Esophagus muscularis mucosa (tissue), 4 donors: ENCODE results near the gene CTSZ. TPM values are rescaled to one million over a fixed set of nuclear protein-coding genes. Genes with fewer than 3 reads are reported as not detected.
A peak's percentile ranks its signal among the peaks of the same experiment; 100 is the strongest.
"Not testable (repeated sequence)": the region's sequence is repeated elsewhere in the genome, so short reads cannot be mapped to it uniquely, and the experiment has no call there.

Source experiments
- DNase-seq: peaks from one replicate; pipeline ENCODE4 v3.0.0-alpha.2; 2017; ENCODE audit errors: extremely low spot score
- H3K27ac ChIP-seq, 4 donors: fragments of 200-600 bp; sonication (generic); replicated peaks in 1 of 4; 1 replicate in 3 of 4; 2 replicates in 1 of 4; pipeline ENCODE4 v1.5.1; 2016 to 2019; ENCODE audit warnings: mild to moderate bottlenecking in 1 of 4
- H3K27me3 ChIP-seq, 4 donors: fragments of 200-600 bp; sonication (generic); one replicate each; pipeline versions ENCODE4 v1.5.1 to v1.6.0; 2016 to 2019
- H3K36me3 ChIP-seq, 4 donors: fragments of 200-600 bp; sonication (generic); one replicate each; pipeline ENCODE4 v1.5.1; 2016 to 2019
- H3K4me1 ChIP-seq, 4 donors: fragments of 200-600 bp; sonication (generic); one replicate each; pipeline ENCODE4 v1.5.1; 2016 to 2019
- H3K4me3 ChIP-seq, 4 donors: fragments of 200-600 bp; sonication (generic); 1 replicate in 2 of 4; 2 replicates in 2 of 4; pipeline ENCODE4 v1.5.1; 2016 to 2019; ENCODE audit warnings: mild to moderate bottlenecking in 4 of 4, moderate library complexity in 1 of 4
- H3K9me3 ChIP-seq, 4 donors: fragments of 200-600 bp; sonication (generic); 1 replicate in 3 of 4; 2 replicates in 1 of 4; pipeline ENCODE4 v1.5.1; 2016 to 2019
- CTCF ChIP-seq, 3 experiments: fragments of 200-600 bp in 2 of 3; fragments of 450-650 bp in 1 of 3; sonication (generic) in 2 of 3; IDR thresholded peaks; one replicate each; pipeline ENCODE4 v1.5.1; 2017 to 2019; ENCODE audit warnings: antibody characterized with exemption in 3 of 3, mild to moderate bottlenecking in 2 of 3, moderate library complexity in 1 of 3
- EP300 ChIP-seq: sonication (generic); formaldehyde crosslinking; IDR thresholded peaks from one replicate; pipeline ENCODE4 v1.6.1; 2017; ENCODE audit warnings: antibody characterized with exemption
- POLR2A ChIP-seq: fragments of 450-650 bp; IDR thresholded peaks from one replicate; pipeline ENCODE4 v1.6.1; 2017; ENCODE audit warnings: antibody characterized with exemption, moderate library complexity, mild to moderate bottlenecking, low read depth
- POLR2AphosphoS5 ChIP-seq, 2 donors: sonication (generic); formaldehyde crosslinking; IDR thresholded peaks; one replicate each; pipeline ENCODE4 v1.6.1; 2017; ENCODE audit warnings: antibody characterized with exemption in 2 of 2
- WGBS: methylation state at CpG from one replicate; pipeline ENCODE4 v1.1.5; 2018; 5-methylcytosine and 5-hydroxymethylcytosine counted together
- intact Hi-C: fragments of 100-400 bp; cut with DNase I; formaldehyde crosslinking; loops from one replicate; pipeline ENCODE4 v1.15.1; 2023
- total RNA-seq, 4 donors: library from RNA; depleted of rRNA; stranded (reverse); fragments of >200 nt; gene quantifications; one replicate each; pipeline versions ENCODE4 v1.1.0 to v1.2.1, GENCODE V29; 2016

The CTSZ gene
- total RNA-seq, 4 donors from 2014 or later, result 136 to 267 (median 190) TPM

- H3K27me3 ChIP-seq, result no peaks in the 10 kb centered on the region
- peak; percentile 21 for DNase-seq
- no peak overlapping the region for H3K4me3 ChIP-seq
- no peak overlapping the region for H3K27ac ChIP-seq
- no peaks in the 10 kb centered on the region for H3K9me3 ChIP-seq
- H3K4me1 ChIP-seq, result no peaks in the 10 kb centered on the region
- no peak for TF ChIP-seq CTCF (IDR thresholded peaks at IDR 0.05)
- TF ChIP-seq POLR2A, result no peak
- TF ChIP-seq EP300, result no peak
- no peak for TF ChIP-seq POLR2AphosphoS5 (IDR thresholded peaks at IDR 0.05)
- intact Hi-C loops, result no loop called here
- WGBS, result 79% methylated on average over 8 of the region's 8 CpGs
- H3K36me3 ChIP-seq, result no peaks in the 10 kb centered on the region
Measured at GRCh38 chr20:58956078-58956477, 51.0 kb downstream of the CTSZ start.

GRCh38 chr20:58953050-58953449 lies 54.0 kb downstream of the CTSZ start:
- no peak overlapping the region for H3K4me3 ChIP-seq
- H3K4me1 ChIP-seq, result no peaks in the 10 kb centered on the region
- H3K27me3 ChIP-seq, result no peaks in the 10 kb centered on the region
- no peak for TF ChIP-seq POLR2A
- no peak for TF ChIP-seq EP300
- TF ChIP-seq POLR2AphosphoS5 (IDR thresholded peaks at IDR 0.05), result no peak
- no peak for TF ChIP-seq CTCF (IDR thresholded peaks at IDR 0.05)
- H3K9me3 ChIP-seq, result no peaks in the 10 kb centered on the region
- H3K27ac ChIP-seq, result no peak overlapping the region
- no peaks in the 10 kb centered on the region for H3K36me3 ChIP-seq
- no peak for DNase-seq
- intact Hi-C loops, result no loop called here

GRCh38 chr20:58950603-58951002 lies 56.5 kb downstream of the CTSZ start:
- Histone ChIP-seq H3K4me3 (no peak overlapping the region), H3K36me3 (no peaks in the 10 kb centered on the region), H3K27ac (no peak overlapping the region), H3K4me1 (no peaks in the 10 kb centered on the region), H3K9me3 (no peaks in the 10 kb centered on the region), H3K27me3 (no peaks in the 10 kb centered on the region)
- no peak for DNase-seq
- intact Hi-C loops, result no loop called here
- TF ChIP-seq CTCF (IDR thresholded peaks at IDR 0.05) (no peak), POLR2AphosphoS5 (IDR thresholded peaks at IDR 0.05) (no peak), POLR2A (no peak), EP300 (no peak)
- 78% methylated on average over 5 of the region's 5 CpGs for WGBS

- H3K4me3 ChIP-seq, H3K4me1 ChIP-seq, H3K36me3 ChIP-seq, intact Hi-C loops, H3K27me3 ChIP-seq, H3K9me3 ChIP-seq, H3K27ac ChIP-seq: not testable (repeated sequence)
- DNase-seq, result peak; percentile 45
- 85% methylated on average over 7 of the region's 7 CpGs for whole genome bisulfite sequencing
Measured at GRCh38 chr20:58947797-58948388, 59.2 kb downstream of the CTSZ start.

GRCh38 chr20:58945965-58946631 lies 61.0 kb downstream of the CTSZ start:
- no peak overlapping the region for H3K4me3 ChIP-seq
- TF ChIP-seq POLR2AphosphoS5 (IDR thresholded peaks at IDR 0.05), result no peak
- no peak for TF ChIP-seq CTCF (IDR thresholded peaks at IDR 0.05)
- no peaks in the 10 kb centered on the region for H3K27me3 ChIP-seq
- no peaks in the 10 kb centered on the region for H3K36me3 ChIP-seq
- H3K27ac ChIP-seq, result no peak overlapping the region
- H3K4me1 ChIP-seq, result peaks cover 0 to 10% (median 7%) of the 10 kb centered on the region in 4 donors
- peak; percentile 42 for DNase-seq
- H3K9me3 ChIP-seq, result no peaks in the 10 kb centered on the region
- intact Hi-C loops, result no loop called here
- WGBS, result 89% methylated on average over 10 of the region's 10 CpGs

Other genes with a start within 250 kb of the CTSZ start
- under 1 TPM in 3 of 4 donors, not detected in 1; 0.13 to 0.42 (median 0.23) TPM for gene GNAS-AS1, start 156.4 kb downstream of the CTSZ start, total RNA-seq
- 100 to 1,000 TPM; 679 to 875 (median 782) TPM for gene GNAS, start 154.5 kb downstream of the CTSZ start, total RNA-seq
- 10 to 100 TPM; 30.5 to 41.5 (median 34.9) TPM for gene NELFCD, start 26.0 kb downstream of the CTSZ start, total RNA-seq
- under 1 TPM in 2 of 4 donors, not detected in 2; under 0.01 to 0.83 TPM for gene TUBB1, start 12.2 kb upstream of the CTSZ start, total RNA-seq
- gene ATP5F1E, start 25.1 kb upstream of the CTSZ start, total RNA-seq, result 10 to 100 TPM; 30.8 to 44.0 (median 37.2) TPM
- gene PRELID3B, start 35.5 kb upstream of the CTSZ start, total RNA-seq, result 10 to 100 TPM; 32.0 to 48.4 (median 36.6) TPM
- 1 to 10 TPM in 1 of 4 donors, under 1 TPM in 3; 0.34 to 1.3 (median 0.56) TPM for gene ZNF831, start 156.6 kb upstream of the CTSZ start, total RNA-seq